HepG2 (cell line): ENCODE results near the gene TGM5. TPM values are rescaled to one million over a fixed set of nuclear protein-coding genes. Genes with fewer than 3 reads are reported as not detected.
A peak's percentile ranks its signal among the peaks of the same experiment; 100 is the strongest.

Experiments
- ARID2 ChIP-seq: sonication (generic); formaldehyde crosslinking; IDR thresholded peaks from 2 replicates; pipeline ENCODE4 v1.8.1; 2022; ENCODE audit warnings: mild to moderate bottlenecking, missing genetic modification reagents, borderline replicate concordance
- JARID2 ChIP-seq: sonication (generic); formaldehyde crosslinking; IDR thresholded peaks from 2 replicates; pipeline ENCODE4 v1.8.1; 2023; ENCODE audit warnings: missing genetic modification reagents, inconsistent platforms; ENCODE audit not compliant: insufficient replicate concordance
- KDM2A ChIP-seq: sonication (generic); formaldehyde crosslinking; IDR thresholded peaks from 2 replicates; pipeline ENCODE4 v1.4.0; 2020; ENCODE audit warnings: low read depth, missing genetic modification reagents, borderline replicate concordance
- NFRKB ChIP-seq: fragments of 450-650 bp; IDR thresholded peaks from 2 replicates; pipeline ENCODE4 v1.6.1; 2017
- NR3C1 ChIP-seq: sonication (generic); formaldehyde crosslinking; IDR thresholded peaks from 2 replicates; pipeline ENCODE4 v1.4.0; 2020; ENCODE audit warnings: missing genetic modification reagents
- PAX8 ChIP-seq: sonication (generic); formaldehyde crosslinking; IDR thresholded peaks from 2 replicates; pipeline ENCODE4 v1.8.0; 2022; ENCODE audit warnings: mild to moderate bottlenecking, missing genetic modification reagents, borderline replicate concordance
- PHF21A ChIP-seq: sonication (generic); formaldehyde crosslinking; IDR thresholded peaks from 2 replicates; pipeline ENCODE4 v1.5.0; 2020; ENCODE audit warnings: mild to moderate bottlenecking, missing genetic modification reagents
- RXRA ChIP-seq: sonication (generic); formaldehyde crosslinking; IDR thresholded peaks from 2 replicates; pipeline ENCODE4 v1.5.1; 2020; ENCODE audit warnings: missing genetic modification reagents
- SMC3 ChIP-seq: IDR thresholded peaks from 2 replicates; pipeline ENCODE4 v1.6.1; 2011; ENCODE audit warnings: low read length, improper control_type of control experiment
- SOX6 ChIP-seq, 2 experiments: fragments of 450-650 bp in 1 of 2; sonication (generic) in 1 of 2; formaldehyde crosslinking in 1 of 2; IDR thresholded peaks; 2 replicates each; pipeline versions ENCODE4 v1.4.0 to v1.6.1; 2017 to 2020; ENCODE audit warnings: antibody characterized with exemption in 1 of 2, mild to moderate bottlenecking in 1 of 2, missing genetic modification reagents in 1 of 2
- TARDBP ChIP-seq: sonication (generic); formaldehyde crosslinking; IDR thresholded peaks from 2 replicates; pipeline ENCODE4 v1.8.0; 2022; ENCODE audit warnings: mild to moderate bottlenecking, missing genetic modification reagents
- TP53 ChIP-seq: sonication (generic); formaldehyde crosslinking; conservative IDR thresholded peaks from 2 replicates; pipeline ENCODE4 v1.4.0; 2020; ENCODE audit warnings: missing genetic modification reagents
- TSC22D2 ChIP-seq: sonication (generic); formaldehyde crosslinking; IDR thresholded peaks from 2 replicates; pipeline ENCODE4 v1.5.1; 2020; ENCODE audit warnings: missing genetic modification reagents, mild to moderate bottlenecking, borderline replicate concordance
- ZBTB1 ChIP-seq: sonication (generic); formaldehyde crosslinking; IDR thresholded peaks from 2 replicates; pipeline ENCODE4 v1.4.0; 2020; ENCODE audit warnings: missing genetic modification reagents, borderline replicate concordance
- ZBTB38 ChIP-seq: sonication (generic); formaldehyde crosslinking; IDR thresholded peaks from 2 replicates; pipeline ENCODE4 v1.5.1; 2020; ENCODE audit warnings: mild to moderate bottlenecking, missing genetic modification reagents
- ZC3H4 ChIP-seq: sonication (generic); formaldehyde crosslinking; IDR thresholded peaks from 2 replicates; pipeline ENCODE4 v1.4.0; 2020; ENCODE audit warnings: missing genetic modification reagents, borderline replicate concordance
- ZFP82 ChIP-seq: sonication (generic); formaldehyde crosslinking; IDR thresholded peaks from 2 replicates; pipeline ENCODE4 v1.5.1; 2020; ENCODE audit warnings: mild to moderate bottlenecking, missing genetic modification reagents, borderline replicate concordance
- ZKSCAN8 ChIP-seq: IDR thresholded peaks from 2 replicates; pipeline ENCODE4 v1.6.1; 2016; ENCODE audit warnings: borderline replicate concordance, missing genetic modification reagents, missing compliant biosample characterization
- ZNF460 ChIP-seq: sonication (generic); formaldehyde crosslinking; IDR thresholded peaks from 2 replicates; pipeline ENCODE4 v1.5.1; 2020; ENCODE audit warnings: missing genetic modification reagents, mild to moderate bottlenecking, borderline replicate concordance
- ZNF850 ChIP-seq: sonication (generic); formaldehyde crosslinking; conservative IDR thresholded peaks from 2 replicates; pipeline ENCODE4 v1.9.0; 2021; ENCODE audit warnings: mild to moderate bottlenecking, missing genetic modification reagents
- polyA plus RNA-seq, 8 experiments: library from polyadenylated mRNA; depleted of rRNA in 3 of 8; stranded (reverse) in 7 of 8; unstranded in 1 of 8; fragments of >200 nt; fragmentation: Illumina TruSeq in 4 of 8; extraction: Trizol in 4 of 8; gene quantifications; 2 replicates each; pipeline versions ENCODE4 v1.2.1 to v1.2.3, GENCODE V29; 2011 to 2016; ENCODE audit warnings: low read depth in 4 of 8, missing spikeins in 1 of 8, mixed read lengths in 1 of 8; ENCODE audit not compliant: insufficient read depth in 1 of 8
- total RNA-seq, 5 experiments: library from RNA; depleted of rRNA; stranded (reverse); fragments of >200 nt; fragmentation: Illumina TruSeq; extraction: Trizol; gene quantifications; 2 replicates each; pipeline ENCODE4 v1.2.3, GENCODE V29; 2016; ENCODE audit warnings: low read depth in 1 of 5
- TF ChIP-seq, protein P1 (sequence below): sonication (generic); formaldehyde crosslinking; IDR thresholded peaks from 2 replicates; pipeline ENCODE4 v1.8.0; 2022; ENCODE audit warnings: mild to moderate bottlenecking, missing genetic modification reagents, moderate library complexity
- TF ChIP-seq, protein P2 (sequence below): sonication (generic); formaldehyde crosslinking; IDR thresholded peaks from 2 replicates; pipeline ENCODE4 v1.4.0; 2020; ENCODE audit warnings: missing genetic modification reagents, mild to moderate bottlenecking, borderline replicate concordance
- TF ChIP-seq, protein P3 (sequence below): sonication (generic); formaldehyde crosslinking; IDR thresholded peaks from 2 replicates; pipeline ENCODE4 v1.4.0; 2020; ENCODE audit warnings: low read depth, missing genetic modification reagents

TGM5 gene
- total and polyA plus RNA-seq, 2 of the 13 experiments (the other 11 are each of a cell fraction or from before 2014, with no cell fraction given): 0.18 to 0.65 TPM

DNA sequence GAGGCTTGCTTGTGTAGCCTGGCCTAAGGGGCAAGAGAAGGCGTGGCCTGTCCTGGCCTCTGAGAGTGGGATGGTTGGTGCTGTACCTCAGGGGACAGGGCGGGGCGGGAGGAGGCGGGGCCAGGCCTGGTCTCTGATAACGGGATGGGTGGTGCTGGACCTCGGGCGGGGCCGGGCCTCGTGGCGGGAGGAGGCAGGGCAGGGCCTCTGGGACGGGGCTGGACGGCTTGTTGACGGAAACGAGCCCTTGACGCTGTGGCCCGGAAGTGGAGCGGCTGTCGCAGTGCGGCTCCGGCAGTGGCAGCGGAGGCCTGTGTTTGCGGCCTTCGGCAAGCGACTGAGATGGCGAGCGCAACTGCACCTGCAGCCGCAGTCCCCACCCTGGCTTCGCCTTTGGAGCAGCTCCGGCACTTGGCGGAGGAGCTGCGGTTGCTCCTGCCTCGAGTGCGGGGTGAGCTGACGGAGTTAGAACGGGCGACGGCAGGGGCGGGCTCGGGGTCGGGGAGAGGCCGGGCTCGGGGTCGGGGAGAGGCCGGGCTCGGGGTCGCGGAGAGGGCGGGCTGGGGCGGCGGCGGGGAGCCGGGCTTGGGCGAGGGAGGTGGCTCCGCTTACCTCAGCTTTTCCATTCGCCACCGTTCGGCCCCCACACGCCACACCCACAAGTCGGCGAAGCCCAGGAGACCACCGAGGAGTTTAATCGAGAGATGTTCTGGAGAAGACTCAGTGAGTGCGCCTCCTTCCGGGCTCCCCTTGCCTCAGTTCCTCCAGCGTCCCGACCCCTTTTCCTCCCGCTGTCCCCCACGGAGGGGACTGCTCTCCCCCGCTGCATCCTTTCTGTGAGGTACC, 81.3 kb downstream of the TGM5 start, which contains the start of gene CCNDBP1 (continued):
- TF ChIP-seq ARID2 (CRISPR knock-in tag) (peak; percentile 68; the same call in 1 of the 2 replicates), PAX8 (no peak), ZC3H4 (CRISPR knock-in tag) (no peak), ZBTB38 (CRISPR knock-in tag) (peak; percentile 73), ZFP82 (CRISPR knock-in tag) (no peak), ZNF850 (CRISPR knock-in tag) (no peak), RXRA (CRISPR knock-in tag) (peak; percentile 86), JARID2 (CRISPR knock-in tag) (no peak), TSC22D2 (CRISPR knock-in tag) (no peak; the same call in 1 of the 2 replicates), SOX6 (IDR thresholded peaks at IDR 0.05) (no peak), SOX6 (CRISPR knock-in tag; IDR thresholded peaks at IDR 0.05) (peak; percentile 67), TP53 (CRISPR knock-in tag) (peak; percentile 42; the same call in 1 of the 2 replicates), KDM2A (CRISPR knock-in tag) (peak; percentile 99), TARDBP (peak; percentile 47; the same call in 1 of the 2 replicates), ZNF460 (CRISPR knock-in tag) (no peak), NFRKB (no peak), NR3C1 (CRISPR knock-in tag) (no peak), SMC3 (no peak), PHF21A (0 out of 2 replicates have a peak, but pooled peaks have one; percentile 28), ZBTB1 (CRISPR knock-in tag) (no peak), ZKSCAN8 (CRISPR knock-in tag) (no peak)
- TF ChIP-seq, protein P1, sequence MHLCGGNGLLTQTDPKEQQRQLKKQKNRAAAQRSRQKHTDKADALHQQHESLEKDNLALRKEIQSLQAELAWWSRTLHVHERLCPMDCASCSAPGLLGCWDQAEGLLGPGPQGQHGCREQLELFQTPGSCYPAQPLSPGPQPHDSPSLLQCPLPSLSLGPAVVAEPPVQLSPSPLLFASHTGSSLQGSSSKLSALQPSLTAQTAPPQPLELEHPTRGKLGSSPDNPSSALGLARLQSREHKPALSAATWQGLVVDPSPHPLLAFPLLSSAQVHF (CRISPR knock-in tag): 0 out of 2 replicates have a peak, but pooled peaks have one; percentile 17
- TF ChIP-seq, protein P2, sequence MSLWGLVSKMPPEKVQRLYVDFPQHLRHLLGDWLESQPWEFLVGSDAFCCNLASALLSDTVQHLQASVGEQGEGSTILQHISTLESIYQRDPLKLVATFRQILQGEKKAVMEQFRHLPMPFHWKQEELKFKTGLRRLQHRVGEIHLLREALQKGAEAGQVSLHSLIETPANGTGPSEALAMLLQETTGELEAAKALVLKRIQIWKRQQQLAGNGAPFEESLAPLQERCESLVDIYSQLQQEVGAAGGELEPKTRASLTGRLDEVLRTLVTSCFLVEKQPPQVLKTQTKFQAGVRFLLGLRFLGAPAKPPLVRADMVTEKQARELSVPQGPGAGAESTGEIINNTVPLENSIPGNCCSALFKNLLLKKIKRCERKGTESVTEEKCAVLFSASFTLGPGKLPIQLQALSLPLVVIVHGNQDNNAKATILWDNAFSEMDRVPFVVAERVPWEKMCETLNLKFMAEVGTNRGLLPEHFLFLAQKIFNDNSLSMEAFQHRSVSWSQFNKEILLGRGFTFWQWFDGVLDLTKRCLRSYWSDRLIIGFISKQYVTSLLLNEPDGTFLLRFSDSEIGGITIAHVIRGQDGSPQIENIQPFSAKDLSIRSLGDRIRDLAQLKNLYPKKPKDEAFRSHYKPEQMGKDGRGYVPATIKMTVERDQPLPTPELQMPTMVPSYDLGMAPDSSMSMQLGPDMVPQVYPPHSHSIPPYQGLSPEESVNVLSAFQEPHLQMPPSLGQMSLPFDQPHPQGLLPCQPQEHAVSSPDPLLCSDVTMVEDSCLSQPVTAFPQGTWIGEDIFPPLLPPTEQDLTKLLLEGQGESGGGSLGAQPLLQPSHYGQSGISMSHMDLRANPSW (CRISPR knock-in tag): no peak
- TF ChIP-seq, protein P3, sequence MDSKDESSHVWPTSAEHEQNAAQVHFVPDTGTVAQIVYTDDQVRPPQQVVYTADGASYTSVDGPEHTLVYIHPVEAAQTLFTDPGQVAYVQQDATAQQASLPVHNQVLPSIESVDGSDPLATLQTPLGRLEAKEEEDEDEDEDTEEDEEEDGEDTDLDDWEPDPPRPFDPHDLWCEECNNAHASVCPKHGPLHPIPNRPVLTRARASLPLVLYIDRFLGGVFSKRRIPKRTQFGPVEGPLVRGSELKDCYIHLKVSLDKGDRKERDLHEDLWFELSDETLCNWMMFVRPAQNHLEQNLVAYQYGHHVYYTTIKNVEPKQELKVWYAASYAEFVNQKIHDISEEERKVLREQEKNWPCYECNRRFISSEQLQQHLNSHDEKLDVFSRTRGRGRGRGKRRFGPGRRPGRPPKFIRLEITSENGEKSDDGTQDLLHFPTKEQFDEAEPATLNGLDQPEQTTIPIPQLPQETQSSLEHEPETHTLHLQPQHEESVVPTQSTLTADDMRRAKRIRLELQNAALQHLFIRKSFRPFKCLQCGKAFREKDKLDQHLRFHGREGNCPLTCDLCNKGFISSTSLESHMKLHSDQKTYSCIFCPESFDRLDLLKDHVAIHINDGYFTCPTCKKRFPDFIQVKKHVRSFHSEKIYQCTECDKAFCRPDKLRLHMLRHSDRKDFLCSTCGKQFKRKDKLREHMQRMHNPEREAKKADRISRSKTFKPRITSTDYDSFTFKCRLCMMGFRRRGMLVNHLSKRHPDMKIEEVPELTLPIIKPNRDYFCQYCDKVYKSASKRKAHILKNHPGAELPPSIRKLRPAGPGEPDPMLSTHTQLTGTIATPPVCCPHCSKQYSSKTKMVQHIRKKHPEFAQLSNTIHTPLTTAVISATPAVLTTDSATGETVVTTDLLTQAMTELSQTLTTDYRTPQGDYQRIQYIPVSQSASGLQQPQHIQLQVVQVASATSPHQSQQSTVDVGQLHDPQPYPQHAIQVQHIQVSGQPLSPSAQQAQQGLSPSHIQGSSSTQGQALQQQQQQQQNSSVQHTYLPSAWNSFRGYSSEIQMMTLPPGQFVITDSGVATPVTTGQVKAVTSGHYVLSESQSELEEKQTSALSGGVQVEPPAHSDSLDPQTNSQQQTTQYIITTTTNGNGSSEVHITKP: 0 out of 2 replicates have a peak, but pooled peaks have one; percentile 24
